DLD1 (cell line): ENCODE results near the gene KIAA0232.
"Not testable (repeated sequence)": the region's sequence is repeated elsewhere in the genome, so short reads cannot be mapped to it uniquely, and the experiment has no call there.

Source experiments
- in situ Hi-C: cut with HindIII; loops from 2 replicates; pipeline ENCODE4 v1.10.0; 2017; ENCODE audit warnings: low sequenced_read_pairs

Gene KIAA0232

GRCh38 chr4:6772223-6772928 lies 10.2 kb upstream of the KIAA0232 start:
- in situ Hi-C loops = no loop called here

DNA sequence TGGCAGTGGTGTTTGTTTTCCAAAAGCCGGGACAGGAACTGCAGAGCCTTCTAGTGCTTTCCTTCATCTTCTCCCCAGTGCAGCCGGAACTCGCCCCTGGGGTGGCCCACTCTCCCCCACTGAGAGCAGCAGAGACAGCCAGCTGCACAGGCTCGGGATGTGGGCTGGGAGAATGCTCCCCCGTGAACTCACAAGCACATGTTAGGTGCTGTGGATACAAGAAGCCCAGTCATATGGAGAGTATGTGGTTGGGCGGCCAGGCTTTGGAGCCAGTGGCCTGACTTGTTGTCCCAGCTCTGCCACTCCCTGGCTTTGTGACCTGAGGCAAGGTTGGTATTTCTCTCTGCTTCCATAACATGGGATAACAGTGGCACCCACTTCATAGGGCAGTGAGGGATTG lies 9.4 kb upstream of the KIAA0232 start:
- in situ Hi-C loops = no loop called here

DNA sequence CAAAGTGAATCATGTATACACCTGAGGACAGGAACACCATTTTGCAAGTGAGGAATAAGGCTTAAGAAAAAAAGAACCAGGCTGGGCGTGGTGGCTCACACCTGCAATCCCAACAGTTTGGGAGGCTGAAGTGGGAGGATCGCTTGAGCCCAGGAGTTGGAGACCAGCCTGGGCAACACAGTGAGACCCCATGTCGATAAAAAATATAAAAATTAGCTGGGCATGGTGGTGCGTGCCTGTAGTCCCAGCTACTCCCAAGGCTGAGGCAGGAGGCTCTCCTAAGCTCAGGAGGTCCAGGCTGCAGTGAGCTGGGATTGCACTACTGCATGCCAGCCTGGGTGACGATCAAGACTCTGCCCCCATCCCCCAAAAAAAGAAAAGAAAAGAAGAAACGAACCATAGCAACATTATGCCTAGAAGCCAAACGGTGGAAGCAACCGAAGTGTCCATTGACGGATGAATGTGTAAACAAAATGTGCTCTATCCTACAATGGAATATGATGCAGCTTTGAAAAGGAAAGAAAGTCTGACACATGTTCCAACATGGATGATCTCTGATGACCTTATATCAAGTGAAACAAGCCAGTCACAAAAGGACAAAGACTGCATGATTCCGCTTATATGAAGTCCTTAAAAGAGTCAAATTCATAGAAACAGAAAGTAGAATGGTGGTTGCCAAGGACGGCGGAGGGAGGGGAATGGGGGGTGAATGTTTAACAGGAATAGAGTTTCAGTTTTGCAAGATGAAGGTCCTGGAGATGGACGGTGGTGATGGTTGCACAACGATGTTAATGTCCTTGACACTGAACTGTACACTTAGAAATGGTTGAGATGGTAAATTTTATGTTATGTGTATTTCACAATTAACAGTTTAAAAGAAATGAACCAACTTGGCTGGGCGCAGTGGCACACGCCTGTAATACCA lies 8.6 kb upstream of the KIAA0232 start:
- in situ Hi-C loops = no loop called here

DNA sequence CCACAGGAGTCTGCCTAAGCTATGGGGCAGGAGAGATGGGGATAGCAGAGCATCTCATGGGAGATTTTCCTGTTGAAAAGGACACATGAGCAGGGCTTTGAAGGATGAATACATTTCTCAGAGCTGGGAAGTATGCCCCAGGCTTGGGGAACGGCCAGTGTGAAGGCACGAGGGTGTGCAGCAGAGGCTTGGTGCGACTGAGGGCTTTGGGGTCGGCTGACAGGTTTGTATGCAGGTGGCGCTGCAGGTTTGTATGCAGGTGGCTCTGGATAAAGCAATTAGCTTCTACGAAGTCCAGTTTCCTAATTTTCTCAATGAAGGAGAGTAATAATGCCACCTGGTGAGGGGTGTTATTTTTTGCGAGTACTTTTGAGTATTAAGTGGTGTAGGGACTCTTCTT lies 6.8 kb upstream of the KIAA0232 start:
- in situ Hi-C loops = no loop called here

- in situ Hi-C loops = no loop called here
These were observed 5.4 kb upstream of the KIAA0232 start for GRCh38 chr4:6776920-6777635.

DNA sequence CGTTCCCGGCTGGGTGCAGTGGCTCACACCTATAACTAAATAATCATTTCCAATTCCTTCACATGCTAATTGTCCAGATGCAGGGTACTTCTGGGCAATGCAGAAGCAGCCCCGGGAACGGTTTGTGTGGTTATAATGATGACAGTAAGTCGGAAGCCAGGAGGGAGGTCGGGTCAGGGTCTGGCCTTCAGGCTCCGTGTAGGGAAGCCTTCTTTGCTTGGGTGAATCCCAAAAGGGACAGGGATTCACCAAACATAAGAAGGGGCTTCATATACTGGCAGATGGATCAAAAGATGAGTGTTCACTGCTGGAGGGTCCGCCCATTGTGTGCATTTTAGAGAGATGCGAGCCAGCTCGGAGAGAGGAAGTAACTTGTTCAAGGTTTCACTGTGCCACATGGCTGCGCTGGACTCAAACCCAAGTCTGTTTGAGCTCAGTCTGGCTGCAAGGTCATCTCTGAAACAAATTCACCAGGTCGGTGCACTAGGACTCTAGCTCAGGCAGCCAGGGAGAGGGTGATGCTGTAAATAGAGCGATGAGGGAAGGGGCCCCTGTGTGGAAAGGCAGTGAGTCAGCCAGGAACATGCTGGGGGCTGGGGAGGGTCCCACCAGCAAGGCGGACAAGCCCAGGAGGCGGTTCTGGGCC lies 4.8 kb upstream of the KIAA0232 start:
- in situ Hi-C loops = no loop called here

DNA sequence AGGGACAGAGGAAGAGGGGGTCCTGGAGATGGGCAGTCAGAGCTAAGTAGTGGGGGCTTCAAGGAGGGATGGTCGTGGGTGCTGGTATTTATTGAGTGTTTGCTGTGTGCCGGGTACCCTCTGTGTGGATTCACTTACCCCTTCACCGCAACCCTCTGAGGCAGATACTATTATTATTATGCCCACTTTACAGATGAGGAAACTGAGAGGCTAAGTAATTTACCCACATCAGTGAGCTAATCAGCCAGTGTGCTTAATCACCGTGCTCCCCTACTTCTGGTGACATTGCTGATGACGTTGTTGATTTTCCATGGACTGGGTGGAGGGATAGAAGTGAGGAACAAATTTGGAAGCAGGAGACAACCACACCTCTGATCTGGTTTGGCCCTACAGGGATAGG lies 4.1 kb upstream of the KIAA0232 start:
- in situ Hi-C loops = no loop called here

- in situ Hi-C loops = no loop called here
These were observed 2.6 kb upstream of the KIAA0232 start for GRCh38 chr4:6779667-6780565.

GRCh38 chr4:6781113-6781512 lies 1.4 kb upstream of the KIAA0232 start:
- in situ Hi-C loops = no loop called here

GRCh38 chr4:6781561-6781960 lies 966 bp upstream of the KIAA0232 start:
- in situ Hi-C loops = no loop called here

- in situ Hi-C loops = no loop called here
These were observed 251 bp downstream of the KIAA0232 start for GRCh38 chr4:6782846-6783110.

DNA sequence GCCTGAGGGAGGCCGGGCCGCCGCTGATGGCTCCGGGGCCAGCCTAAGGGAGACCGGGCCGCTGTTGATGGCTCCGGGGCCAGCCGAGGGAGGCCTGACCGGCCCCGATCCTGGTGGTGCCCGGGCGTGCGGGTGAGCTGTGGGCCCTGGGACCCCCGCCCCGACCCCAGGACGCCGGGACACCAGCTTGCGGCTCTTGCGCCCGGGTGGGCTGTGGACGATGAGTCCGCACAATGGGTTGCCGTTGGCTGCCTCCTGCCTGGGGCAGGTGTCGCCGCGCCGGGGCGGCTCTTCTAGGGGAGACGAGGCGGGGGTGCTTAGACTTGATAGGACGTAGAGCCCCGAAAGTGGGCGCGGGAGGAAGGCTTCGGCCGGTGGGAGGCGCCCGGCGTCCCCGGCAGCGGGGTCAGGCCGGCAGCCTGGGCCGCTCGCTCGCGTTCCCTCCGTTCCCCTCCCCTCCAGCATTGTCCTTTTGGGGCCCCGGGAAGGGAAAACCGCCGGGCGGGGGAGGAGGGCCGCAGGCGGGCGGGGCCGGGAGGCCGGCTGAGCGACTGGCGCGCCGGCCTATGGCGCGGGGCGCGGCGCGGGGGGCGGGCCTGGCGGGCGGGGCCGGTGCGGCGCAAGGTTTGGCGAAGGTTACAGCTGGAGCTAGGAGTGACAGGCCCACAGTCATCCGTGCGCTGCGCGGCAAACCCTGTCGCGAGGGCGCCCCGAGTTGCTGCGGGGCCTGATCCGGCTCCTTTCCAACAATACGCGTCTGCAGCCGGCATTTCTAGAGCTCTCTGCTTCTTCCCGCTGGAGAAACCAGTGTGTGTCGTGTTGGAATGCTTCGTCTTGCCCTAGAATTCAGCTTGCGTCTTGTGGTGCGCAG lies 819 bp downstream of the KIAA0232 start:
- in situ Hi-C loops = no loop called here

- in situ Hi-C loops = no loop called here
These were observed 3.0 kb downstream of the KIAA0232 start for GRCh38 chr4:6785572-6785925.

DNA sequence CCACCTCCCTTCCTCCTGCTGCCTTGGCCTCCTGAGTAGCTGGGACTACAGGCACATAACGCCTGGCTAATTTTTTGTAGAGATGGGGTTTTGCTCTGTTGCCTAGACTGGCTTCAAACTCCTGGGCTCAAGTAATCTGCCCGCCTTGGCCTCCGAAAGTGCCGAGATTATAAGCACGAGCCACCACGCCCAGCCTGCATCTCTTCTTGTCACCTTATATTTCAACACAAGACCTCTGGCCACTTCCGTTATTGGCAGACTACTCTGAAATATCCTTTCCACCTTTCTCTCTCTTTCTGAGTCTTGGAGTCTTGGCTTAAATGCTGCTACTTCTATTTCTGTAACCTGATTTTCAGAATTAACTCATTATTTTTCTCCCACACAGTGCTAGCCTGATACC lies 5.6 kb downstream of the KIAA0232 start:
- in situ Hi-C loops = no loop called here

DNA sequence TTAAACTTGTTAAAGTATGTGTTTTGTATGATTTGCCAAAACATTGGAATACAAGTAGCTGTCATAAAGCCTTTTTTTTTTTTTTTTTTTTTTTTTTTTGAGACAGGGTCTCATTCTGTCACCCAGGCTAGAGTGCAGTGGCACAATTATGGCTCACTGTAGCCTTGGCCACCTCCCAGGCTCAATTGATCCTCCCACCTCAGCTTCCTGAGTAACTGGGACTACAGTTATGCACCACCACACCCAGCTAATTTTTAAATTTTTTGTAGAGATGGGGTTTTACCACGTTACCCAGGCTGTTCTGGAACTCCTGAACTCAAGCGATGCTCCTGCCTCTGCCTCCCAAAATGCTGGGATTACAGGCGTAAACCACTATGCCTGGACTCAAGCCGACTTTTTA lies 8.7 kb downstream of the KIAA0232 start:
- in situ Hi-C loops = not testable (repeated sequence)

- in situ Hi-C loops = not testable (repeated sequence)
These were observed 9.3 kb downstream of the KIAA0232 start for GRCh38 chr4:6791796-6792195.

DNA sequence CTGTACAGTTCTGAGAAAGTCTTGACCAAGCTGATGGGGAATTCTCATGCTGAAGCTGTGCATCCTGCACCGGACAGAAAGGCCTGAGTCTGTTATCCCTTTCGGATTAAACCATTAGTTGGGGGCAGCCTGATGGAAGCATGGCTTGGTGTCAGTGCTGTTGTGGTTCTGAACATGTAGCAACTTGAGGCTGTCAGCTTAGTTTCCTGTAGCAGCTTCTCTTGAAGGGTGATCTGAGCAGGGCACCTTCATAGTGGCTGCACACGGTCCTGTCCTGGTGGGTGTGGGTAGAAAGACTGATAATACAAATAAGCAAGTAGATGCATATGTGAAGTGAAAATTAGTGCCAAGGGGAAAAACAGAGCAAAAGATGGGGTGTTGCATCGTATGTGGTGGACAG lies 11.7 kb downstream of the KIAA0232 start:
- in situ Hi-C loops = no loop called here

DNA sequence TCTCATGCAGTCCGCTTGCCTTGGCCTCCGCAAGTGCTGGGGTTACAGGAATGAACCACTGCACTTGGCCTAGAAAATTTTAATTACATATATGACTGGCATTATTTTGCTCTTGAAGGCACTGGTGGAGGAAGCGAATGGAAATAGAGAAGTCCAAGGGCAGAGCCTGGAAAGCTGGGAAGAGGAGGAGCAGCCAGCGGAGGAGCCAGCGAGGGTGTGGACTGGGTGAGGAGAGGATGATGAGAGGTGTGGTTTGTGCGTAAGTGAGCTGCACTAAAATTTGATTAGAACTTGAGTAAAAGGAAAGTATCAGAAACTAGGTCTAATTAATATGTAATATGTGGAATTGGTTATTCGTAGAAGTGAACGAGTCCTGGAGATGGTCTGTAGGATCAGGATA lies 13.3 kb downstream of the KIAA0232 start:
- in situ Hi-C loops = no loop called here

- in situ Hi-C loops = not testable (repeated sequence)
These were observed 14.8 kb downstream of the KIAA0232 start for GRCh38 chr4:6797368-6797767.
